Measurements from ENCODE around the gene CCN2.

DNA sequence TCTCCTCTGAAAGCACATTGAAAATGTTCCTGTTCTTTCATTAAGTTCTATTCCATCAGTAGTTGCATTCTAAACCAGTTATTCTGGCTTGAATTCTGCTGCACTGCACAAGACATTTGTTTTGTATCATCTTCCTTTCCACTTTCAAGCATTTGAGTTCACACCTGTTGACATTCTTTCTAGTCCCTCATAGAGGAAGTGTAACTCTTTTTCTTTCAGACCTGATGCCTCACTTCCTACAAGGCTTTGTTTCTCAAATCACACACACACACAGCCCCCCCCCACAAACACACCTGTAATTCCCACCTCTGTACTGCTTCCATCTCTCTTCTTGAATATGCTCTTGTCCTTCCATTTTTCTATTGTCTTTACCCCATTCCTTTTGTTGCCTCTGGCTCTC is 50.9 kb downstream of the CCN2 start:
- TF ChIP-seq POLR2A (IDR thresholded peaks at IDR 0.05; ENCODE audit: low read depth, low read length) = no peak
- no peak for TF ChIP-seq TAF1 (IDR thresholded peaks at IDR 0.05; ENCODE audit: low read depth, low read length)
- TF ChIP-seq POU2F2 (IDR thresholded peaks at IDR 0.05; ENCODE audit: low read depth, low read length) = no peak
- no peak for TF ChIP-seq POLR2AphosphoS5 (IDR thresholded peaks at IDR 0.05; ENCODE audit: low read depth, low read length)
- TF ChIP-seq SPI1 (IDR thresholded peaks at IDR 0.05; ENCODE audit: low read depth, low read length) = peak; percentile 7; the same call in 1 of the 2 replicates
- no peak for TF ChIP-seq PAX5 (IDR thresholded peaks at IDR 0.05; ENCODE audit: insufficient read depth, low read length, severe bottlenecking)

Data from GM12891 (cell line).